Measurements from ENCODE around the gene MMADHC. TPM values are rescaled to one million over a fixed set of nuclear protein-coding genes. Genes with fewer than 3 reads are reported as not detected.
"Not testable (repeated sequence)": the region's sequence is repeated elsewhere in the genome, so short reads cannot be mapped to it uniquely, and the experiment has no call there.

The MMADHC gene
- total RNA-seq, 1 donor, result 187 TPM

DNA sequence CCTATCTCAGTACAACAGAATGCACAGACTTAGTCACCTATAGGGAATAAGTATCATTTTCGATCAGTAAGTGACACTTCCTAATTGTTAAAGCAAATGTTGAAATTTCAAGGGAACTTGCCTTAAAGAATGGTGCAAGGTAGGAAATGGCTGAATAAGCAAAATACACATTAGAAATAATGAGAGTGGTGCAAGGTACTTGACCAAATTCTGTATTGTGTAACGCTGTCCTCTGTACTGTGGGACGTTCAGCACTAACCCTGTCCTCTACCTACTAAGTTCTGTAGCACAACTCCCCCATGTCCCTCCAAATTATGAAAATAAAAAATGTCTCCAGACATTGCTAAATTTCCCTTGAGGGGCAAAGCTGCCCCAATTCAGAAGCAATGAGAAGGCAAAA, 19.4 kb downstream of the MMADHC start:
- TF ChIP-seq, protein P1, sequence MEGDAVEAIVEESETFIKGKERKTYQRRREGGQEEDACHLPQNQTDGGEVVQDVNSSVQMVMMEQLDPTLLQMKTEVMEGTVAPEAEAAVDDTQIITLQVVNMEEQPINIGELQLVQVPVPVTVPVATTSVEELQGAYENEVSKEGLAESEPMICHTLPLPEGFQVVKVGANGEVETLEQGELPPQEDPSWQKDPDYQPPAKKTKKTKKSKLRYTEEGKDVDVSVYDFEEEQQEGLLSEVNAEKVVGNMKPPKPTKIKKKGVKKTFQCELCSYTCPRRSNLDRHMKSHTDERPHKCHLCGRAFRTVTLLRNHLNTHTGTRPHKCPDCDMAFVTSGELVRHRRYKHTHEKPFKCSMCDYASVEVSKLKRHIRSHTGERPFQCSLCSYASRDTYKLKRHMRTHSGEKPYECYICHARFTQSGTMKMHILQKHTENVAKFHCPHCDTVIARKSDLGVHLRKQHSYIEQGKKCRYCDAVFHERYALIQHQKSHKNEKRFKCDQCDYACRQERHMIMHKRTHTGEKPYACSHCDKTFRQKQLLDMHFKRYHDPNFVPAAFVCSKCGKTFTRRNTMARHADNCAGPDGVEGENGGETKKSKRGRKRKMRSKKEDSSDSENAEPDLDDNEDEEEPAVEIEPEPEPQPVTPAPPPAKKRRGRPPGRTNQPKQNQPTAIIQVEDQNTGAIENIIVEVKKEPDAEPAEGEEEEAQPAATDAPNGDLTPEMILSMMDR (IDR thresholded peaks at IDR 0.05; ENCODE audit: extremely low read depth, low read depth, low read length), result no peak
- no peak for DNase-seq (ENCODE audit: insufficient read length, low spot score, missing footprints)
- H3K79me2 ChIP-seq (ENCODE audit: insufficient read depth, low read length), result peaks cover 10% of the 10 kb centered on the region
- H3K9me3 ChIP-seq (ENCODE audit: low read depth, low read length), result no peaks in the 10 kb centered on the region
- H4K20me1 ChIP-seq (ENCODE audit: insufficient read depth, low read length), result peaks cover 9% of the 10 kb centered on the region
- no peaks in the 10 kb centered on the region for H3K4me1 ChIP-seq (ENCODE audit: insufficient read depth, low read length)
- no peak overlapping the region for H3K27ac ChIP-seq (ENCODE audit: low read depth, low read length)
- peaks cover 60% of the 10 kb centered on the region for H3K36me3 ChIP-seq (ENCODE audit: insufficient read depth, low read length)
- no peak overlapping the region for H2AFZ ChIP-seq (ENCODE audit: low read length)
- no peaks in the 10 kb centered on the region for H3K27me3 ChIP-seq (ENCODE audit: insufficient read depth, low read length)
- no peak overlapping the region for H3K4me3 ChIP-seq (ENCODE audit: insufficient read depth, low read length)
- no peak overlapping the region for H3K4me2 ChIP-seq (ENCODE audit: insufficient read depth, low read length)

DNA sequence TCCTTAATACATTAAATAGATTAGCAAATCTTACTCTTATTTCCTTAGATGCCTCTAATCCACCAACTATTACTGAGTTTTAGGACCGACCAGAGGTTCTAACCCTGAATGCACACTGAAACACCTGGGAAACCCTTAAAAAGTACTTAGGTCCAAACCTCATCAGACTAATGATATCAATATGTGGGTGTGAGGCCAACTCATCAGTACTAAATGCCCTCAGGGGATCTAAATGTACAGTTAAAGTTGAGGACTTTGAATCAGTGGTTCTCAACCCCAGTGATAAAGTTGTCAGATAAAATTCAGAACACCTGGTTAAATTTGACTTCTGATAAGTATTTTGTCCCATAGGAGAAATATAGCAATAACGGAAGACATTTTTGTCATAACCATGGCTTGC, 20.9 kb downstream of the MMADHC start:
- Histone ChIP-seq H3K9me3 (ENCODE audit: low read depth, low read length) (no peaks in the 10 kb centered on the region), H3K4me2 (ENCODE audit: insufficient read depth, low read length) (no peak overlapping the region), H3K4me1 (ENCODE audit: insufficient read depth, low read length) (peaks cover 12% of the 10 kb centered on the region), H2AFZ (ENCODE audit: low read length) (no peak overlapping the region), H3K36me3 (ENCODE audit: insufficient read depth, low read length) (peaks cover 45% of the 10 kb centered on the region), H4K20me1 (ENCODE audit: insufficient read depth, low read length) (no peaks in the 10 kb centered on the region), H3K27ac (ENCODE audit: low read depth, low read length) (no peak overlapping the region), H3K4me3 (ENCODE audit: insufficient read depth, low read length) (no peak overlapping the region), H3K27me3 (ENCODE audit: insufficient read depth, low read length) (no peaks in the 10 kb centered on the region), H3K79me2 (ENCODE audit: insufficient read depth, low read length) (no peaks in the 10 kb centered on the region)
- TF ChIP-seq, protein P1 (IDR thresholded peaks at IDR 0.05; ENCODE audit: extremely low read depth, low read depth, low read length), result no peak
- no peak for DNase-seq (ENCODE audit: insufficient read length, low spot score, missing footprints)

DNA sequence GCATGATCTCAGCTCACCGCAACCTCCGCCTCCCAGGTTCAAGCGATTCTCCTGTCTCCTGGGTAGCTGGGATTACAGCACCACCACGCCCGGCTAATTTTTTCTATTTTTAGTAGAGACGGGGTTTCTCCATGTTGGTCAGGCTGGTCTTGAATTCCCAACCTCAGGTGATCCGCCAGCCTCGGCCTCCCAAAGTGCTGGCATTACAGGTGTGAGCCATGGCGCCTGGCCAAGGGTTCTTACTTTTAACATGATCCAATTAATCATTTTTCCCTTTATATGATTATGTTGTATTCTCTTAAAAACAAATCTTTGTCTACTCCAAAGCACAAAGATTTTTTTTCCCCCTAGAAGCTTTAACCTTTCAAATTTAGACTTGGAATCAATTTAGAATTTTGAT, 21.9 kb downstream of the MMADHC start:
- not testable (repeated sequence) for H3K4me2 ChIP-seq (ENCODE audit: insufficient read depth, low read length); H3K4me3 ChIP-seq (ENCODE audit: insufficient read depth, low read length); H3K27ac ChIP-seq (ENCODE audit: low read depth, low read length); DNase-seq (ENCODE audit: insufficient read length, low spot score, missing footprints); H3K9me3 ChIP-seq (ENCODE audit: low read depth, low read length); H2AFZ ChIP-seq (ENCODE audit: low read length); H3K79me2 ChIP-seq (ENCODE audit: insufficient read depth, low read length); H3K27me3 ChIP-seq (ENCODE audit: insufficient read depth, low read length); H4K20me1 ChIP-seq (ENCODE audit: insufficient read depth, low read length)
- peaks cover 37% of the 10 kb centered on the region for H3K36me3 ChIP-seq (ENCODE audit: insufficient read depth, low read length)
- peaks cover 14% of the 10 kb centered on the region for H3K4me1 ChIP-seq (ENCODE audit: insufficient read depth, low read length)

DNA sequence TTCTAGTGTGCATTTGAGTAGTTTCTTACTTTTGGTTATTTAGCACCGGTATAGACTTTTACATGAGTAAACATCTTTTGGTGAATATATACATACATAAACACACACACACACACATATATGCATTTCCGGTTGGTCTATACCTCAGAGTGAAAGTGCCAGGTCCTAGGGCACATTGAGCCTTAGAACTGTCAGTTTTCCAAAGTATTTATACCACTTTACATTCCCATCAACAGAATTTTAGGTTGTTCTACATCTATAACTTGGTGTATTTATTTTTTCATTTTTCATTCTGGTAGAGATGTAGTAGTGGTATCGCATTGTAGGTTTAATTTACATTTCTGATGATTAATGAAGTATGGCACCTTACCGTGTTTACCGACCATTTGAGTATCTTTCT, 22.6 kb downstream of the MMADHC start:
- TF ChIP-seq, protein P1 (IDR thresholded peaks at IDR 0.05; ENCODE audit: extremely low read depth, low read depth, low read length), result no peak
- Histone ChIP-seq H3K27ac (ENCODE audit: low read depth, low read length) (no peak overlapping the region), H2AFZ (ENCODE audit: low read length) (no peak overlapping the region)

More for the DNA sequence above, 22.6 kb downstream of the MMADHC start:
- no peak overlapping the region for H3K4me2 ChIP-seq (ENCODE audit: insufficient read depth, low read length)
- H3K27me3 ChIP-seq (ENCODE audit: insufficient read depth, low read length), result no peaks in the 10 kb centered on the region
- peaks cover 14% of the 10 kb centered on the region for H3K4me1 ChIP-seq (ENCODE audit: insufficient read depth, low read length)
- peaks cover 31% of the 10 kb centered on the region for H3K36me3 ChIP-seq (ENCODE audit: insufficient read depth, low read length)
- H3K4me3 ChIP-seq (ENCODE audit: insufficient read depth, low read length), result no peak overlapping the region
- DNase-seq (ENCODE audit: insufficient read length, low spot score, missing footprints), result no peak
- H3K79me2 ChIP-seq (ENCODE audit: insufficient read depth, low read length), result no peaks in the 10 kb centered on the region
- H4K20me1 ChIP-seq (ENCODE audit: insufficient read depth, low read length), result no peaks in the 10 kb centered on the region
- no peaks in the 10 kb centered on the region for H3K9me3 ChIP-seq (ENCODE audit: low read depth, low read length)
